ENCODE data around the gene IL1RL1.

The IL1RL1 gene

GRCh38 chr2:102396012-102396411 is 84.6 kb downstream of the IL1RL1 start:
- TF ChIP-seq, protein P1, sequence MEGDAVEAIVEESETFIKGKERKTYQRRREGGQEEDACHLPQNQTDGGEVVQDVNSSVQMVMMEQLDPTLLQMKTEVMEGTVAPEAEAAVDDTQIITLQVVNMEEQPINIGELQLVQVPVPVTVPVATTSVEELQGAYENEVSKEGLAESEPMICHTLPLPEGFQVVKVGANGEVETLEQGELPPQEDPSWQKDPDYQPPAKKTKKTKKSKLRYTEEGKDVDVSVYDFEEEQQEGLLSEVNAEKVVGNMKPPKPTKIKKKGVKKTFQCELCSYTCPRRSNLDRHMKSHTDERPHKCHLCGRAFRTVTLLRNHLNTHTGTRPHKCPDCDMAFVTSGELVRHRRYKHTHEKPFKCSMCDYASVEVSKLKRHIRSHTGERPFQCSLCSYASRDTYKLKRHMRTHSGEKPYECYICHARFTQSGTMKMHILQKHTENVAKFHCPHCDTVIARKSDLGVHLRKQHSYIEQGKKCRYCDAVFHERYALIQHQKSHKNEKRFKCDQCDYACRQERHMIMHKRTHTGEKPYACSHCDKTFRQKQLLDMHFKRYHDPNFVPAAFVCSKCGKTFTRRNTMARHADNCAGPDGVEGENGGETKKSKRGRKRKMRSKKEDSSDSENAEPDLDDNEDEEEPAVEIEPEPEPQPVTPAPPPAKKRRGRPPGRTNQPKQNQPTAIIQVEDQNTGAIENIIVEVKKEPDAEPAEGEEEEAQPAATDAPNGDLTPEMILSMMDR (IDR thresholded peaks at IDR 0.05): no peak

DNA sequence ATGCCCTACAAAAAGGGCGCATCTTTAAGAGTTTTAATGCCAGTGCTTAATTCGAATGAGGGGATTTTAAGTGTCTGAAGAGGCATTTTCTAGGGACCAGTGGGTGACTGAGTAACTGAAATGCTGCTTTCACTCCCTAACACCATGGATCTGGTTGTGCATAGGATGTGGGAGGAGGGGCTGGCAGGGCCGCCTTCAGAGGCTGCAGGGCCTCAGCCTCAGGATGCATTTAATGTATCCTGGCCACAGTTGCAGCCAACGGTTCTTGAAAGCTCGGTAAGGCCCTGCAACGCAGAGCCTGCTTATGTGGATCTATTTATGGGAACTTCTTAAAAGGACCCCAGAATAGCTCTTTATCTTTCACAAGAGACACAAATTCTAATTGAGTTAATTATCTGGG is 85.8 kb downstream of the IL1RL1 start:
- TF ChIP-seq, protein P1 (IDR thresholded peaks at IDR 0.05): no peak

GRCh38 chr2:102399499-102400141 is 88.3 kb downstream of the IL1RL1 start:
- TF ChIP-seq, protein P1 (IDR thresholded peaks at IDR 0.05): no peak

DNA sequence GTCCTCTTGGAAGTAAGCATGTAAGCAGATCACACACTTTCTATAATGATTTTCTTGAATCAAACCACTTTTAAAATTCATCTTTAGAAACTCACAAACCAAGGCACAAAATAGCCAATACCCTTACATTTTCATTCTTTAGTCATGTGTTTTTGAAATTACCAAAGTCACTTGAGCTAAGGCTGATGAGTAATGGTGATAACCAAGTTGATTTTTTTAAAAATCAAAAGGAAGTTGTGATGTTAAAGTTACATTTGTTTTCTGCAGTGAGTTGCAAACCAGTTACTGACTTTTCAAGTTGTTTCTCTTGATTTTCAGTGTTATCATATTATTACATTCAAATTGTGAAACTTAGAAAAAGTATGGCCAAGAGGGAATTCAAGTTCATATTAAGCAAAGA is 90.1 kb downstream of the IL1RL1 start:
- TF ChIP-seq, protein P1 (IDR thresholded peaks at IDR 0.05): no peak

All from LNCAP (cell line).